ENCODE measurements around the gene FBXW5.

FBXW5 gene

DNA sequence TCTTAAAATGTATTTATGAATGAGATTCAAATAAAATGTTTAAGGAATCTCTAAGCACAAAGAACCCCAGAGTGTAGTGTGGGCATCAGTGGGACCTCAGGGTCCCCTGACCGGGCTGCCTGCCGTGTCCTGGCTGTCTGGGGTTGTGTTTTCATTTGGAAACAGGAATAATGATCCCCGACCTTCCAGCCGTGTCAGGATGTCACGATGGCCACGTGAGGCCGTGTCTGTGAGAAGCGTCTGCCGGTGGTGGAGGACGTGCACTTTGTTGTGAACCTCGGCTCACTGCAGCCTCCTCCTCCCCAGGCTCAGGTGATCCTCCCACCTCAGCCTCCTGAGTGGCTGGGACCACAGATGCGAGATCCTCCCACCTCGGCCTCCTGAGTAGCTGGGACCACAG, 53.9 kb downstream of the FBXW5 start:
- CTCF ChIA-PET, result interaction anchor here (1.8 kb wide), 1 partner anchor 144 kb away, joined by 5 read pairs; no protein-coding TSS in a partner anchor
- TF ChIP-seq, protein P1, sequence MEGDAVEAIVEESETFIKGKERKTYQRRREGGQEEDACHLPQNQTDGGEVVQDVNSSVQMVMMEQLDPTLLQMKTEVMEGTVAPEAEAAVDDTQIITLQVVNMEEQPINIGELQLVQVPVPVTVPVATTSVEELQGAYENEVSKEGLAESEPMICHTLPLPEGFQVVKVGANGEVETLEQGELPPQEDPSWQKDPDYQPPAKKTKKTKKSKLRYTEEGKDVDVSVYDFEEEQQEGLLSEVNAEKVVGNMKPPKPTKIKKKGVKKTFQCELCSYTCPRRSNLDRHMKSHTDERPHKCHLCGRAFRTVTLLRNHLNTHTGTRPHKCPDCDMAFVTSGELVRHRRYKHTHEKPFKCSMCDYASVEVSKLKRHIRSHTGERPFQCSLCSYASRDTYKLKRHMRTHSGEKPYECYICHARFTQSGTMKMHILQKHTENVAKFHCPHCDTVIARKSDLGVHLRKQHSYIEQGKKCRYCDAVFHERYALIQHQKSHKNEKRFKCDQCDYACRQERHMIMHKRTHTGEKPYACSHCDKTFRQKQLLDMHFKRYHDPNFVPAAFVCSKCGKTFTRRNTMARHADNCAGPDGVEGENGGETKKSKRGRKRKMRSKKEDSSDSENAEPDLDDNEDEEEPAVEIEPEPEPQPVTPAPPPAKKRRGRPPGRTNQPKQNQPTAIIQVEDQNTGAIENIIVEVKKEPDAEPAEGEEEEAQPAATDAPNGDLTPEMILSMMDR (IDR thresholded peaks at IDR 0.05; ENCODE audit: insufficient read depth, low read length, missing control alignments), result no peak
- POLR2A ChIA-PET, result no interaction called here
- no peak for DNase-seq (ENCODE audit: low read depth, low spot score)
- H3K4me3 ChIP-seq (ENCODE audit: low read depth, low read length), result no peak overlapping the region
